ENCODE data around the gene SLC34A3. TPM values are rescaled to one million over a fixed set of nuclear protein-coding genes. Genes with fewer than 3 reads are reported as not detected.
A peak's percentile ranks its signal among the peaks of the same experiment; 100 is the strongest.

Gene SLC34A3
- total RNA-seq, 1 experiment from 2014 or later: 0.13 TPM

DNA sequence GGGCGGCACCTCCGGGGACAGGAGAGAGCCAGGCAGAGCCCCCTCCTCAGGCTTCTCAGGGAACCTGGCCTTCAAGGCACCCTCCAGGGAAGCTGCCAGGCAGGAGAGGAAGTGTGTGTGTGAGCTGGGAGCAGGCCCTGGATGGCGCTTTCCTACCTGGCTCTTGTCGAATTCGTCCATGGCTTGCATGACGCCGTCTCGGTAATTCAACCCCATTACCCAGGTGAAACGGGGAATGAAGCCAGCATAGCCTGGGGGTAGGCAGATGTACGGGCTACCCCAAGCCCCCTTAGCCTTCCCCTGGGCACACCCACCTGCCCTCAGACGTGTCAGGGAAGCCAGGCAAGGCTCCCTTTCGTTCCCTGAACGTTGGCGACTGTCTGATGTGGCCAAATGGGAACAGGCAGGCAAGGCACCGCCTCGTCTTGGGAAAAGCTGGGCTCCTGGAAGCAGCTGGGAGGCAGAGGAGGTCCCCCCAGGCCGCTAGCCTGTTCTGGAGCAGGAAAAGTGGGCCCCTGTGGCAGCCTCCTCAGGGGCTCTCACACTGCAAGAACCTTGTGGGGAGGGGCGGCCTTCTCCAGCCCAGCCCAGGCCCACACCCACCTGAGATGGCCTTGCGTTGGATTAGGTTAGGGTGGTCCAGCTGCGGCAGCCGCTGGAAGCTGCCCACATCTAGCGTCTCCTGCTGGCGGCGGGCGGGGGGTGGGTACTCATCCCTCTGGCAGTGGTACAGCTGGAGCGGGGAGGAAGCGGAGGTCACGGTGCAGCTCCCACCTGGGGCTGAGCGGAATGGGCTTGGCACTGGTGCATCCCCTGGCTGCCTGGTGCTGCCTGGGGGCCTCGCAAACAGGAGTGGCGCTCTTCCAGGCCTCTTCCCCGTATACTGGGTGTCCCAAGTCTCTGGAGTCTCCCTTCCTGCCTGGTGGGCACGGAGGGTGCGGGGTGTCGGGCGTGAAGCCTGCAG is 14.1 kb downstream of the SLC34A3 start:
- H3K4me3 Mint-ChIP-seq: peak overlapping the region; percentile 81
- DNase-seq (ENCODE audit: low spot score) (peak; percentile 33), ATAC-seq (peak; percentile 2)
- no peaks in the 10 kb centered on the region for H3K9me3 Mint-ChIP-seq
- peaks cover 20% of the 10 kb centered on the region for H3K36me3 Mint-ChIP-seq
- peak overlapping the region; percentile 70 for H3K27ac Mint-ChIP-seq
- ChIA-PET POLR2A (interaction anchor here (0.5 to 2.1 kb wide), 4 partner anchors 10 to 42 kb away, joined by 3 to 9 read pairs (median 4); partner anchors contain the start of gene TOR4A), CTCF (interaction anchor here (0.5 to 5.9 kb wide), 23 partner anchors 8 to 215 kb away, joined by 3 to 46 read pairs (median 4); partner anchors contain the start of genes NELFB, RNF224, SAPCD2 and TOR4A)
- TF ChIP-seq SMAD4 (CRISPR knock-in tag; IDR thresholded peaks at IDR 0.05): 0 out of 2 replicates have a peak, but pooled peaks have one; percentile 13
- TF ChIP-seq SP1 (CRISPR knock-in tag; conservative IDR thresholded peaks at IDR 0.05): no peak
- TF ChIP-seq, protein P1, sequence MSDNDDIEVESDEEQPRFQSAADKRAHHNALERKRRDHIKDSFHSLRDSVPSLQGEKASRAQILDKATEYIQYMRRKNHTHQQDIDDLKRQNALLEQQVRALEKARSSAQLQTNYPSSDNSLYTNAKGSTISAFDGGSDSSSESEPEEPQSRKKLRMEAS (CRISPR knock-in tag; IDR thresholded peaks at IDR 0.05): peak; percentile 38; the same call in 1 of the 2 replicates
- peaks cover 4% of the 10 kb centered on the region for H3K27me3 Mint-ChIP-seq (ENCODE audit: low read depth)
- peaks cover 28% of the 10 kb centered on the region for H3K4me1 Mint-ChIP-seq

DNA sequence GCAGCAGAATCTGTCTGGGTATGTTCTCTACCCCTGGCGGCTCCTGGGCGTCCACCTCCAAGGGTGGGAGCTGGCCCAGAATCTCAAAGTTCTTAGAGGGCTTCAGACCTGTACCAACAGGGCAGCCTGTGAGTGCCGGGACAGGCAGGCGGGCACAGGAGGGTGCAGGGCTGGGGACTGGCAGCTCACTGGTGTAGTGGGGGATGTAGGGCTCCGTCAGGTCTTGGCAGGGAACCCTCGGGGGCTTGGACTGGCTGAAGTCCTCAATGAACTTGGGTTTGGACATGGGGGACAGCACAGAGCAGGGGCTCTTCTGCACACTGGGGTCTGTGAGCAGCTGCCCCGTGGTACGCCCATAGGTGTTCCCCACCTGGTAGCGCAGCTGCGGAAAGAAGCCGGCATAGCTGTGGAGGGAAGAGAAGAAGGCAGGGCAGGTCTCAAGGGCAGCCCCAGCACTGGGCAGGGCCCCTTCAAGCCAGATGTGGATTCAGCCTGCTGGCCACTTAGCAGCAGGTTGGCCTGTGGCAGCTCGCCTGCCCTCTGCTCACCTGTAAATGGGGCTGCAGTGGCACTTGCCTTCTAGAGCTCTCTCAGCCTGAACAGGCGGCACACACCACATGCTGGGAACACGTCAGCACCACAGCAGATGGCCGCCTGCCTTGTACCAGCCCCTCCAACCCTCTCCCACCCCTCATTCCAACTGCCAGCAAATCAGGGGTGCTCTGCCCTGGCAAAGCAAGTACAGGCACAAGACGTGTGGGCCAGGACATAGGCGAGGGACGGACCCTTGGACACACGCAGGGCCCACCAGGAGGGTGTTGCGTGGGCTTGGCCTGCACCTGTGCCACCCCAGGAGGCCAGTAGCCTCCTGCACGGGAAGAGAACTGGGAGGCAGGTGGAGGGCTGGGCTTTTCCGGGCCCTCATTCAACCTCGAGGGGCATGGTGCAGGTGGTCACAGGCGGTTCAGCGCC is 15.0 kb downstream of the SLC34A3 start:
- H3K27me3 Mint-ChIP-seq (ENCODE audit: low read depth): peaks cover 4% of the 10 kb centered on the region
- H3K36me3 Mint-ChIP-seq: peaks cover 20% of the 10 kb centered on the region
- DNase-seq (ENCODE audit: low spot score): no peak
- no peaks in the 10 kb centered on the region for H3K9me3 Mint-ChIP-seq
- TF ChIP-seq, protein P2, sequence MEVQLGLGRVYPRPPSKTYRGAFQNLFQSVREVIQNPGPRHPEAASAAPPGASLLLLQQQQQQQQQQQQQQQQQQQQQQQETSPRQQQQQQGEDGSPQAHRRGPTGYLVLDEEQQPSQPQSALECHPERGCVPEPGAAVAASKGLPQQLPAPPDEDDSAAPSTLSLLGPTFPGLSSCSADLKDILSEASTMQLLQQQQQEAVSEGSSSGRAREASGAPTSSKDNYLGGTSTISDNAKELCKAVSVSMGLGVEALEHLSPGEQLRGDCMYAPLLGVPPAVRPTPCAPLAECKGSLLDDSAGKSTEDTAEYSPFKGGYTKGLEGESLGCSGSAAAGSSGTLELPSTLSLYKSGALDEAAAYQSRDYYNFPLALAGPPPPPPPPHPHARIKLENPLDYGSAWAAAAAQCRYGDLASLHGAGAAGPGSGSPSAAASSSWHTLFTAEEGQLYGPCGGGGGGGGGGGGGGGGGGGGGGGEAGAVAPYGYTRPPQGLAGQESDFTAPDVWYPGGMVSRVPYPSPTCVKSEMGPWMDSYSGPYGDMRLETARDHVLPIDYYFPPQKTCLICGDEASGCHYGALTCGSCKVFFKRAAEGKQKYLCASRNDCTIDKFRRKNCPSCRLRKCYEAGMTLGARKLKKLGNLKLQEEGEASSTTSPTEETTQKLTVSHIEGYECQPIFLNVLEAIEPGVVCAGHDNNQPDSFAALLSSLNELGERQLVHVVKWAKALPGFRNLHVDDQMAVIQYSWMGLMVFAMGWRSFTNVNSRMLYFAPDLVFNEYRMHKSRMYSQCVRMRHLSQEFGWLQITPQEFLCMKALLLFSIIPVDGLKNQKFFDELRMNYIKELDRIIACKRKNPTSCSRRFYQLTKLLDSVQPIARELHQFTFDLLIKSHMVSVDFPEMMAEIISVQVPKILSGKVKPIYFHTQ (CRISPR knock-in tag; IDR thresholded peaks at IDR 0.05): no peak
- TF ChIP-seq, protein P3, sequence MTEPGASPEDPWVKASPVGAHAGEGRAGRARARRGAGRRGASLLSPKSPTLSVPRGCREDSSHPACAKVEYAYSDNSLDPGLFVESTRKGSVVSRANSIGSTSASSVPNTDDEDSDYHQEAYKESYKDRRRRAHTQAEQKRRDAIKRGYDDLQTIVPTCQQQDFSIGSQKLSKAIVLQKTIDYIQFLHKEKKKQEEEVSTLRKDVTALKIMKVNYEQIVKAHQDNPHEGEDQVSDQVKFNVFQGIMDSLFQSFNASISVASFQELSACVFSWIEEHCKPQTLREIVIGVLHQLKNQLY (CRISPR knock-in tag; IDR thresholded peaks at IDR 0.05): no peak
- TF ChIP-seq NFATC4 (CRISPR knock-in tag; IDR thresholded peaks at IDR 0.05): no peak
- TF ChIP-seq NR1H2 (CRISPR knock-in tag; IDR thresholded peaks at IDR 0.05): no peak
- TF ChIP-seq NR3C1 (CRISPR knock-in tag; conservative IDR thresholded peaks at IDR 0.05; ENCODE audit: low read depth): no peak
- TF ChIP-seq, protein P4, sequence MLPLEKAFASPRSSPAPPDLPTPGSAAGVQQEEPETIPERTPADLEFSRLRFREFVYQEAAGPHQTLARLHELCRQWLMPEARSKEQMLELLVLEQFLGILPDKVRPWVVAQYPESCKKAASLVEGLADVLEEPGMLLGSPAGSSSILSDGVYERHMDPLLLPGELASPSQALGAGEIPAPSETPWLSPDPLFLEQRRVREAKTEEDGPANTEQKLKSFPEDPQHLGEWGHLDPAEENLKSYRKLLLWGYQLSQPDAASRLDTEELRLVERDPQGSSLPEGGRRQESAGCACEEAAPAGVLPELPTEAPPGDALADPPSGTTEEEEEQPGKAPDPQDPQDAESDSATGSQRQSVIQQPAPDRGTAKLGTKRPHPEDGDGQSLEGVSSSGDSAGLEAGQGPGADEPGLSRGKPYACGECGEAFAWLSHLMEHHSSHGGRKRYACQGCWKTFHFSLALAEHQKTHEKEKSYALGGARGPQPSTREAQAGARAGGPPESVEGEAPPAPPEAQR (CRISPR knock-in tag; IDR thresholded peaks at IDR 0.05): no peak
- no peak for TF ChIP-seq ESRRA (CRISPR knock-in tag; IDR thresholded peaks at IDR 0.05; ENCODE audit: borderline replicate concordance)
- TF ChIP-seq, protein P5, sequence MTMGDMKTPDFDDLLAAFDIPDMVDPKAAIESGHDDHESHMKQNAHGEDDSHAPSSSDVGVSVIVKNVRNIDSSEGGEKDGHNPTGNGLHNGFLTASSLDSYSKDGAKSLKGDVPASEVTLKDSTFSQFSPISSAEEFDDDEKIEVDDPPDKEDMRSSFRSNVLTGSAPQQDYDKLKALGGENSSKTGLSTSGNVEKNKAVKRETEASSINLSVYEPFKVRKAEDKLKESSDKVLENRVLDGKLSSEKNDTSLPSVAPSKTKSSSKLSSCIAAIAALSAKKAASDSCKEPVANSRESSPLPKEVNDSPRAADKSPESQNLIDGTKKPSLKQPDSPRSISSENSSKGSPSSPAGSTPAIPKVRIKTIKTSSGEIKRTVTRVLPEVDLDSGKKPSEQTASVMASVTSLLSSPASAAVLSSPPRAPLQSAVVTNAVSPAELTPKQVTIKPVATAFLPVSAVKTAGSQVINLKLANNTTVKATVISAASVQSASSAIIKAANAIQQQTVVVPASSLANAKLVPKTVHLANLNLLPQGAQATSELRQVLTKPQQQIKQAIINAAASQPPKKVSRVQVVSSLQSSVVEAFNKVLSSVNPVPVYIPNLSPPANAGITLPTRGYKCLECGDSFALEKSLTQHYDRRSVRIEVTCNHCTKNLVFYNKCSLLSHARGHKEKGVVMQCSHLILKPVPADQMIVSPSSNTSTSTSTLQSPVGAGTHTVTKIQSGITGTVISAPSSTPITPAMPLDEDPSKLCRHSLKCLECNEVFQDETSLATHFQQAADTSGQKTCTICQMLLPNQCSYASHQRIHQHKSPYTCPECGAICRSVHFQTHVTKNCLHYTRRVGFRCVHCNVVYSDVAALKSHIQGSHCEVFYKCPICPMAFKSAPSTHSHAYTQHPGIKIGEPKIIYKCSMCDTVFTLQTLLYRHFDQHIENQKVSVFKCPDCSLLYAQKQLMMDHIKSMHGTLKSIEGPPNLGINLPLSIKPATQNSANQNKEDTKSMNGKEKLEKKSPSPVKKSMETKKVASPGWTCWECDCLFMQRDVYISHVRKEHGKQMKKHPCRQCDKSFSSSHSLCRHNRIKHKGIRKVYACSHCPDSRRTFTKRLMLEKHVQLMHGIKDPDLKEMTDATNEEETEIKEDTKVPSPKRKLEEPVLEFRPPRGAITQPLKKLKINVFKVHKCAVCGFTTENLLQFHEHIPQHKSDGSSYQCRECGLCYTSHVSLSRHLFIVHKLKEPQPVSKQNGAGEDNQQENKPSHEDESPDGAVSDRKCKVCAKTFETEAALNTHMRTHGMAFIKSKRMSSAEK (CRISPR knock-in tag; IDR thresholded peaks at IDR 0.05; ENCODE audit: borderline replicate concordance): no peak
- TF ChIP-seq, protein P6, sequence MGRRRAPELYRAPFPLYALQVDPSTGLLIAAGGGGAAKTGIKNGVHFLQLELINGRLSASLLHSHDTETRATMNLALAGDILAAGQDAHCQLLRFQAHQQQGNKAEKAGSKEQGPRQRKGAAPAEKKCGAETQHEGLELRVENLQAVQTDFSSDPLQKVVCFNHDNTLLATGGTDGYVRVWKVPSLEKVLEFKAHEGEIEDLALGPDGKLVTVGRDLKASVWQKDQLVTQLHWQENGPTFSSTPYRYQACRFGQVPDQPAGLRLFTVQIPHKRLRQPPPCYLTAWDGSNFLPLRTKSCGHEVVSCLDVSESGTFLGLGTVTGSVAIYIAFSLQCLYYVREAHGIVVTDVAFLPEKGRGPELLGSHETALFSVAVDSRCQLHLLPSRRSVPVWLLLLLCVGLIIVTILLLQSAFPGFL (CRISPR knock-in tag; IDR thresholded peaks at IDR 0.05; ENCODE audit: borderline replicate concordance): no peak
- TF ChIP-seq, protein P7, sequence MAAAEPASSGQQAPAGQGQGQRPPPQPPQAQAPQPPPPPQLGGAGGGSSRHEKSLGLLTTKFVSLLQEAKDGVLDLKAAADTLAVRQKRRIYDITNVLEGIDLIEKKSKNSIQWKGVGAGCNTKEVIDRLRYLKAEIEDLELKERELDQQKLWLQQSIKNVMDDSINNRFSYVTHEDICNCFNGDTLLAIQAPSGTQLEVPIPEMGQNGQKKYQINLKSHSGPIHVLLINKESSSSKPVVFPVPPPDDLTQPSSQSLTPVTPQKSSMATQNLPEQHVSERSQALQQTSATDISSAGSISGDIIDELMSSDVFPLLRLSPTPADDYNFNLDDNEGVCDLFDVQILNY (CRISPR knock-in tag; IDR thresholded peaks at IDR 0.05): no peak
- ChIA-PET POLR2A (interaction anchor here (1.2 to 2.1 kb wide), 2 partner anchors 9 to 31 kb away, joined by 5 to 9 read pairs; partner anchors contain the start of gene TOR4A), CTCF (interaction anchor here (0.5 to 5.9 kb wide), 12 partner anchors 8 to 211 kb away, joined by 3 to 46 read pairs (median 6); partner anchors contain the start of genes NELFB and RNF224)
- ATAC-seq: no peak
- no peak overlapping the region for H3K4me3 Mint-ChIP-seq
- no peak overlapping the region for H3K27ac Mint-ChIP-seq
- H3K4me1 Mint-ChIP-seq: peaks cover 28% of the 10 kb centered on the region

All from WTC11 (cell line).